Retinal pigment epithelial cell (primary cell): Measurements from ENCODE around the gene PRKN.

ENCODE experiments used
- DNase-seq: peaks from one replicate; pipeline ENCODE4 v3.0.0-alpha.2; 2010; ENCODE audit warnings: low read depth
- H3K4me3 ChIP-seq: 2 replicates; pipeline ENCODE4 v1.5.1; 2011; ENCODE audit warnings: mild to moderate bottlenecking, low read length, control low read depth, moderate library complexity
- CTCF ChIP-seq: conservative IDR thresholded peaks from 2 replicates; pipeline ENCODE4 v1.5.1; 2011; ENCODE audit warnings: low read depth, low read length, control low read depth, inconsistent platforms

The PRKN gene

GRCh38 chr6:161961046-161961445 is 766.5 kb downstream of the PRKN start:
- no peak overlapping the region for H3K4me3 ChIP-seq
- TF ChIP-seq CTCF = no peak
- DNase-seq = no peak

GRCh38 chr6:161959072-161959471 is 768.5 kb downstream of the PRKN start:
- no peak for DNase-seq
- H3K4me3 ChIP-seq = no peak overlapping the region
- no peak for TF ChIP-seq CTCF

GRCh38 chr6:161956082-161956481 is 771.5 kb downstream of the PRKN start:
- no peak overlapping the region for H3K4me3 ChIP-seq
- no peak for DNase-seq
- no peak for TF ChIP-seq CTCF

- no peak for DNase-seq
- TF ChIP-seq CTCF = no peak
- no peak overlapping the region for H3K4me3 ChIP-seq
These were observed 772.8 kb downstream of the PRKN start for GRCh38 chr6:161954699-161955276.

GRCh38 chr6:161954077-161954476 is 773.5 kb downstream of the PRKN start:
- TF ChIP-seq CTCF = no peak
- no peak overlapping the region for H3K4me3 ChIP-seq
- no peak for DNase-seq

GRCh38 chr6:161951126-161951525 is 776.4 kb downstream of the PRKN start:
- TF ChIP-seq CTCF = no peak

GRCh38 chr6:161949531-161949930 is 778.0 kb downstream of the PRKN start:
- no peak overlapping the region for H3K4me3 ChIP-seq
- no peak for DNase-seq
- TF ChIP-seq CTCF = no peak

More at GRCh38 chr6:161951126-161951525, 776.4 kb downstream of the PRKN start:
- DNase-seq = no peak
- H3K4me3 ChIP-seq = no peak overlapping the region
